WI38 (cell line): ENCODE results near the gene ADGB.

Experiments
- H3K4me3 ChIP-seq: 2 replicates; pipeline ENCODE4 v1.5.1; 2011; ENCODE audit warnings: low read depth, mild to moderate bottlenecking, control low read depth, low read length
- TF ChIP-seq, protein P1 (sequence below): IDR thresholded peaks from 2 replicates; pipeline ENCODE4 v1.5.1; 2012; ENCODE audit warnings: low read depth, mild to moderate bottlenecking, control low read depth, low read length

Gene ADGB

GRCh38 chr6:146862508-146862919 lies 263.7 kb downstream of the ADGB start:
- TF ChIP-seq, protein P1, sequence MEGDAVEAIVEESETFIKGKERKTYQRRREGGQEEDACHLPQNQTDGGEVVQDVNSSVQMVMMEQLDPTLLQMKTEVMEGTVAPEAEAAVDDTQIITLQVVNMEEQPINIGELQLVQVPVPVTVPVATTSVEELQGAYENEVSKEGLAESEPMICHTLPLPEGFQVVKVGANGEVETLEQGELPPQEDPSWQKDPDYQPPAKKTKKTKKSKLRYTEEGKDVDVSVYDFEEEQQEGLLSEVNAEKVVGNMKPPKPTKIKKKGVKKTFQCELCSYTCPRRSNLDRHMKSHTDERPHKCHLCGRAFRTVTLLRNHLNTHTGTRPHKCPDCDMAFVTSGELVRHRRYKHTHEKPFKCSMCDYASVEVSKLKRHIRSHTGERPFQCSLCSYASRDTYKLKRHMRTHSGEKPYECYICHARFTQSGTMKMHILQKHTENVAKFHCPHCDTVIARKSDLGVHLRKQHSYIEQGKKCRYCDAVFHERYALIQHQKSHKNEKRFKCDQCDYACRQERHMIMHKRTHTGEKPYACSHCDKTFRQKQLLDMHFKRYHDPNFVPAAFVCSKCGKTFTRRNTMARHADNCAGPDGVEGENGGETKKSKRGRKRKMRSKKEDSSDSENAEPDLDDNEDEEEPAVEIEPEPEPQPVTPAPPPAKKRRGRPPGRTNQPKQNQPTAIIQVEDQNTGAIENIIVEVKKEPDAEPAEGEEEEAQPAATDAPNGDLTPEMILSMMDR: no peak
- no peak overlapping the region for H3K4me3 ChIP-seq

- TF ChIP-seq, protein P1: no peak
Observed at GRCh38 chr6:146864300-146864699, 265.5 kb downstream of the ADGB start.

DNA sequence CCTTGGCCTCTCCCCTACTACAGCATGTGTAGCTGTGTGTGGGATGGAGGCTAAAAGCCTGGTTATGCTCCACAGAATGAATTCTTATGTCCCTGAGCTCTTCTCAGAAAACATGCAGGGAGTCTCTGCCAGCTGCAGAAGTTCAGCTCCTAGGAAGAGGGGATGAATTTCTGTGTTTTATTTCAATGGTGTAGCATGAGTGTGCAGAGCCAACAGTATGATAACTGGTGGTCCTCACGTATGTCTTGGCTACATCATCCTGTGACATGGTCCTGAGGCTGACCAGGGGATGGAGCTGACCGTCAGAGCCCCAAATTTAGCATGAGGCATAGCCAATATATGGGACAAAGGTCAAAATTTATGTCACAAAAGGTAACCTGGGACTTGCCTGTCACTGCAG lies 266.1 kb downstream of the ADGB start:
- no peak overlapping the region for H3K4me3 ChIP-seq
- TF ChIP-seq, protein P1: no peak

More at GRCh38 chr6:146864300-146864699, 265.5 kb downstream of the ADGB start:
- H3K4me3 ChIP-seq: no peak overlapping the region
